Anterior cingulate cortex (tissue), 58 donors: Measurements from ENCODE around the gene MRTFA.
"Not testable (repeated sequence)": the region's sequence is repeated elsewhere in the genome, so short reads cannot be mapped to it uniquely, and the experiment has no call there.

Experiments used
- DNase-seq, 58 donors: peaks; one replicate each; lab custom pipeline; 2025; lab: John Stamatoyannopoulos, UW

MRTFA gene

DNA sequence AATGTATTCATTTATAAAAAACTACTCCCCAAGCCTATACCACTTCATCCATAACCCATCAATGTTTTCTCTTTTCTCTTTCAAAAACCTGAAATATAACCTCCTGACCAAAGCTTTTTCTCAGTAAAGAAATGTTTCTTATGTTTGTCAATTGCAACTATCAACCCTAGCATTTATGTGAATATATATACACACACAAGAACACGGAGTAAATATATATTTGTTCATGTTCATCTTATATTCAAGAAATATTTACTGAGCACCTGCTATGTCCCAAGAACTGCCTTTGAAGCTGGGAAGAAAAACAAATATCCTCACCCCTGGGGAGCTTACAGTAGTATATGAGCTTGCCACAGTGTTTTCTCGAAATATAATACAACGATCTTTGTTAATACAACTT lies 3.5 kb downstream of the MRTFA start:
- no peak for DNase-seq

DNA sequence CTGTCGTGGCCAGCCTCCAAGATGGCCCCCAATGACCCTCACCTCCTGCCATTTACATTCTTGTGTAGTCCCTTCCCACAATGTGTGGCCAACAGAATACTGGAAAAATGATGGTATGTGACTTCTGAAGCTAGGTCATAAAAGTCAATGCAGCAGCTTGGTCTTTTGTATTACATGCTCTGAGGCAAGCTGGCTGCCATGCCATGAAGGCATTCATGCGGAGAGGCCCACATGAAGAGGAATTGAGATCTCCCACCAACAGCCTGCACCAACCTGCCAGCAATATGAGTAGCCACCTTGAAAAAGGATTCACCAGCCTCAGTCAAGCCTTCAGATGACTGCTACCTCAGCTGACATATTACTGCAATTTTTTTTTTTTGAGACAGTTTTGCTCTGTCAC lies 4.6 kb downstream of the MRTFA start:
- no peak for DNase-seq

DNA sequence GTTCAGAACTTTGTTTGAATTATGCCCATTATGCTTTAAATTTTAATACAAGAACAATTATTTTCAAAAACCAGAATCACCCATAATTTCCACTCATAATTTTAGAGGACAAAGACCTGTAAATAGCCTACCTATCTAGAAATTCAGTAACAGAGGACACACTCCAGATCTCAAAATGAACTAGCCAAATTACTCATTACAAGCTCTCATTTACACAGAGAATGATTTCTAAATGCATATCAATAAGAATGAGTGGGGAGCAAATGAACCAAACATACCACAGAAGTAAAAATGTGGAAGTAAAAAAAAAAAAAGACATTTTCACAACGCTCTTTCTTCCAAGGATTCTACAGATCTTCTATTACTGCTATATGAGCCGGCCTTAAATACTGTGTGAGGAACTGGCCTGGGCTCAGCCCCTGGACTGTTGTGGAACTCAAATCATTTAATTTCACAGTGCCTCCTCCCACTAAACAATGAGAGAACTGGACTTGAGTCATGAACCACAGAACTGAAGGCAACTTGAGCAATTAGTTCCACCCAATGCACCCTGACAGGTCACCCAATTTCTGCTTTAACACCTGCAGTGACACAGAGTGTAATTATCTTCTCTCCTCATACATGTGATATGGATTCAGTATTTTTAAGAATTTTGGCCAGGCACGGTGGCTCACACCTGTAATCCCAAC lies 8.0 kb downstream of the MRTFA start:
- DNase-seq, result no peak

DNA sequence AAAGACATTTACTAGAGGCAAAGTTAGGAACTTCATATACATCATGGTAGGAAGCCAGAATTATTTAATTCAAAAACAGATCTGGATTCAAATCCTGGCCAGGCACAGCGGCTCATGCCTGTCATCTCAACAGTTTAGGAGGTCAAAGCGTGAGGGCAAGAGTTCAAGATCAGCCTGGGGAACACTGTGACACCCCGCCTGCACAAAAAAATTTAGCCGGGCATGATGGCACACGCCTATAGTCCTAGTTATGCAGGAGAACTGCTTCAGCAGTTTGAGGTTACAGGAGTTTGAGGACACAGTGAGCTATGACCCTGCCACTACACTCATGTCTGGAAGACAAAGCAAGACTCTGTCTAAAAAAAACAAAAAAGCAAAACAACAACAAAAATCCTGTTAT lies 8.9 kb downstream of the MRTFA start:
- DNase-seq, result no peak

DNA sequence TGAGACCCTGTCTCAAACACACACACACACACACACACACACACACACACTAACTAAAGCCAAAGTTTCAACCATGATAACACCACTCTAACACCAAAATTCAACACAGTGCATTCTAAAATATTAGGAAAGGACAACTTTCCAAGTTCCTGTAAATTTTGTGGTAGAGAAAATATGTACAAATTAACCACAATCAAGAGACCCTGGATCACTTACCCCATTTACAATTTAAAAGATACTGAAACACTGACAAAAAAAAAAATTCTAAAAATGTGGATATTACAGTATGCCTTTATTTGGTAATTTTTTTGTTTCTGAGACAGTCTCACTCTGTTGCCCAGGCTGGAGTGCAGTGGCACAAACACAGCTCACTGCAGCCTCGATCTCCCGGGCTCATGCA lies 9.7 kb downstream of the MRTFA start:
- no peak for DNase-seq

DNA sequence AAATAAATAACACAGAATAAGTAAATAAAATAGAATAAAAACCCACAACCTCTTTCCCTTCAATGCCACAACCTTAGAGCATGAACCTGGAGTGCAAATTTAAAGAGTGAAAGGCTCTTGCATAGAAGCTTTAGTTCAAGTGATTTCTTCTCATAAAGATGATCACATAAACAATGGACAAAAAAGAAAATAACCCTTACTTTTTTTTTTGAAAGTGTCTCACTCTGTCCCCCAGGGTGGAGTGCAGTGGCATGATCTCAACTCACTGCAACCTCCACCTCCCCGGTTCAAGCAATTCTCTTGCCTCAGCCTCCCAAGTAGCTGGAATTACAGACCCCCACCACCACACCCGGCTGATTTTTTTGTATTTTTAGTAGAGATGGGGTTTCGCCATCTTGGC lies 10.7 kb downstream of the MRTFA start:
- not testable (repeated sequence) for DNase-seq

DNA sequence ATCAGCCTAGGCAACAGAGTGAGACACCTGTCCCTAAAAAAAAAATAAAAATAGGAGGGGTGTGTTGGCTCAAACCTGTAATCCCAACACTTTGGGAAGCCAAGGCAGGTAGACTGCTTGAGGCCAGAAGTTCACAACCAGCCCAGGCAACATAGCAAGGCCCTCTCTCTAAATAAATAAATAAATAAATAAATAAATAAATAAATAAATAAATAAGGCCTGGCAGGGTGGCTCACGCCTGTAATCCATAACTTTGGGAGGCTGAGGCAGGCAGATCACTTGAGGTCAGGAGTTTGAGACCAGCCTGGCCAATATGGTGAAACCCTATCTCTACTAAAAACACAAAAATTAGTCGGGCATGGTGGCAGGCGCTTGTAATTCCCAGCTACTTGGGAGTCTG lies 11.2 kb downstream of the MRTFA start:
- DNase-seq, result not testable (repeated sequence)

DNA sequence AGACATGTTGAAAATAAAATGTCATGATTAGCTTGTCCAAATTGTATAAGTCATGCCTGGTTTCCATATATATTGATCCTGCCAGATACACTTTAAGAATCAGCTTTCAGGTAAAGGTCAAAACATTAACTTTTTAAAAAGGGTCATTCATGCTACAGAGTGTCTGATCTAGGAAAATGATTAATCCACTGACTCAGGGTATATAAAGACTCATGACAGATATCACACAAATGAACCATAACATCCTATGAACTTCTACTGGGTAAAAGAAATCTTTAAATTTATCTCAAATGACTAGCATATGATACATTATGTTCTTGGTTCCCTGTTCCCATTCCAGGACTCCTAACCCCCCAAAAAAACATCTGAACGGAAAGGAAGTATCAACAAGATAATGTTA lies 11.7 kb downstream of the MRTFA start:
- no peak for DNase-seq

DNA sequence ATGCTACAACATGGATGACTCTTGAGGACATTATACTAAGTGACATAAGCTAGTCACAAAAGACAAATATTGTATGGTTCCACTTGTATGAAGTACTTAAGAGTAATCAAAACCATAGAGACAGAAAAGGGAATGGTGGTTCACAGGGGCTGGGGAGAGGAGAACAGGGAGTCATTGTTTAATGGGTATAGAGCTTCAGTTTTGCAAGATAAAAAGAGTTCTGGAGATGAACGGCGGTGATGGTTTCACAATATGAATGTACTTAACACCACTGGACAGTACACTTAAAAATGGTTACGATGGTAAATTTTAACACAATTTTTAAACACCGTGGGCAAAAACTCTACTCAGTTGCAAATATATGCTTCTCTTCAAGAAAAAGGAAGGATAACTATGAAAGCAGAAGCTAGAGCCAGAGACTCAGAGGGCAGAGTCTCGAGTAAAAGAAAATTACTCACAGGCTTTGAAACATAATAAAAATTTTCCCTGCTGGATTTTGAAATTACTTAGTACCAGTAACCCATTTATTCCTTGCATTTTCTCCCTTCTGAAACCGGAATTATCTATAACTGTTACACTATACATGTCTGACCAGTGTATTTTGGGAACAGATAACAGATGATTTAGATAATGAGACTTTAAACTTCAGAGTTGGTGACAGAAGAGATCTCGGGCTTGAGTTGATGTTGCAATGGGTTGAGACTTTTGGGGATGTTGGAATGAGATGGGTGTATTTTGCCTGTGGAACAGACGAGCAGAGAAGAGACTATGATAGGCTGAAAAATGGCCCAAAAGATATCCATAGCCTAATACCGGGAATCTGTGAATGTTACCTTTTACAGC lies 15.0 kb downstream of the MRTFA start:
- no peak for DNase-seq

DNA sequence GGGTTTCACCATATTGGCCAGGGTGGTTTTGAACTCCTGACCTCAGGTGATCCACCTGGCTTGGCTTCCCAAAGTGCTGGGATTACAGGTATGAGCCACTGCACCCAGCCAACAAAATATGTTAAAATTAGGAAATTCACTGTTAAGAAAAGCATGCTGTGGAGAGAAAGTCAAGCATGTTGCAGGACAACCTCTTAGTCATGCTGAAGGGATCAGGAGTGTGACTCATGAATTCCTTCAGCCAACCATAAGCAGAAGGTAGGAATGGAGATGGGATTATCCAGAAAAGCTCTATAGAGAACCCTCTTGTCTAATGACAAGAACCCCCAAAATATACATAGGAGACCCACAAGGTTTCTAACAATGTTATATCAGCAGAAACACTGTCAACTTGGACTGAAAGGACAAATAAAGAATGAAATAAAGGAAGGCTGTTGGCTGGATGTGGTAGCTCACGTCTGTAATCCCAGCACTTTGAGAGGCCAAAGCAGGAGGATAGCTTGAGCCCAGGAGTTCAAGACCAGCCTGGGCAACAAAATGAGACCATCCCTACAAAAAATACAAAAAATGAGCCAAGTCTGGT lies 16.0 kb downstream of the MRTFA start:
- no peak for DNase-seq

DNA sequence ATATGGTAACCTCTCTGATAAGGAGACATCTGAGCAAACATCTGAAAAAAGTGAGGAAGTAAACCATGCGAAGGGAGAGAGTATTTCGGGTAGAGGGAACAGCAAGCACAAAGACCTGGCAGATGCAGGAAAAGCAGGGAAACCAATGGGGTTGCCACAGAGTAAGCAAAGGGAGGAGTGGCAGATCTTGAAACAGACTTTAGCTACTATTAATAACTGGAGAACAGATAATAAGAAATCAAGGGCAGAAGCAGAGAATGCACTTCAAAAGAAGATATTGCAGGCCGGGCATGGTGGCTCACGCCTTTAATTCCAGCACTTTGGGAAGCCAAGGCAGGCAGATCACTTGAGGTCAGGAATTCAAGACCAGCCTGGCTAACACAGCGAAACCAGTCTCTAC lies 18.1 kb downstream of the MRTFA start:
- no peak for DNase-seq

DNA sequence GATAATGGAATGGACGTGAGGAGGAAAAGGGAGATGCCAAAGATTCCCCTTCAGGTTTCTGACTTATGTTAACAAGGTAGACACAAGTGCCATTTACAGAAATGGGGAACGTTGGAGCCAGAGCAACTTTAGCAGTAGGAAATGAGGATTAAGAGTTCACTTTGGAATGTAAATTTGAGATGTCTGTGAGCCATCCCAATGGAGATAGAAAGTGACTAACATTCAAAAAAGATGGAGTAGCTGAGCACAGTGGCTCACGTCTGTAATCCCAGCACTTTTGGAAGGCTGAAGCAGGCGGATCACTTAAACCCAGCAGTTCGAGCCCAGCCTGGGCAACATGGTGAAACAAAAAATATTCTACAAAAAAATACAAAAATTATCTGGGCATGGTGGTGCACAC lies 19.9 kb downstream of the MRTFA start:
- DNase-seq, result no peak

DNA sequence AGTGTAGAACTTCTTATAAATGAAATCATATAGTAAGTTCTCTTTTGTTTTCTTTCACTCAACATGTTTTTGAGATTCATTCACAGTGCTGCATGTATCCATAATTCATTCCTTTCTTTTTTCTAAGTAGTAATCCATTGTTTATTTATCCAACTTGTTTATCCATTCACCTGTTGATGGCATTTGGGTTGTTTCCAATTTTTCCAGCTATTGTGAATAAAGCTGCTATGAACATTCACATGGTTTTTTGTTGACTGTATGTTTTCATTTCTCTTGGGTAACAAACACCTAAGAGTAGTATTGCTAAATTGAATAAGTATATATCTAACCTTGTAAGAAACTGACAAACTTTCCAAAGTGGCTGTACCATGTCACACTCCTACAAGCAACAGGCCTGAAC lies 23.5 kb downstream of the MRTFA start:
- no peak for DNase-seq

DNA sequence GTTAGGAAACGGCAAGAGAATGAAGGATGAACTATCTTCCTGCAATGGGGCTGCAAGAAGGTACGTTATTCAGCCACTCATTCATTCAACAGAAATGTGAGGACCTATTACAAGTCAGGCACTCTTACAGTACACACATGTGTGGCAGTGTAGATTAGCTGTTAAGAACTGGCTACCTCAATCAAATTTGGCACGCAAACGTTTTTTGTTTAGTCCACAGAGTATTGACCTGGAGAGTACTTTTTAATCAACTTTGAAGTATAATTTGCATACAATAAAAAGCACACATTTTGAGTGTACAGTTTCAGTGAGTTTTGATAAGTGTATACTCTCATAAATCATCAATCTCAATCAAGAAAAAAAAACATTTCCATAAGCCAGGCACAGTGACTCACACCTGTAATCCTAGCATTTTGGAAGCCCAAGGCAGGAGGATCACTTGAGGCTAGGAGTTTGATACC lies 24.2 kb downstream of the MRTFA start:
- no peak for DNase-seq

DNA sequence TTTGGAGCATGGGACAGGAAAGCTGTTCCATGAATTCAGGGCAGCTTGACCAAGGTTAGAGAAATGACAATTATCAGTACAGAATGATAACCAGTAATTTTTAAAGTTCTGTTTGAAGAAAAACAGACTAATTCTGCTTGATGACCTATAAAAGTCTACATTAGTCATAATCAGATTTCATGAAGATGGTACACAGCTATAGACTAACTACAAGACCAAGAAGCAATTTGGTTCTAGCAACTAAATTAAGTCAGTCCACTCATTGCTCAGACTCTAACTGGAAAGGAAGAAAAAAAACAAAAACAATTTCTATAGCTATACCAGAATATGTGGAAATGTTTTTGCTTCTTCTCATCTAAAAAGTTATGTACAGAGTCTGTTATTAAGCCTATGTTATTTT lies 24.9 kb downstream of the MRTFA start:
- DNase-seq, result no peak

DNA sequence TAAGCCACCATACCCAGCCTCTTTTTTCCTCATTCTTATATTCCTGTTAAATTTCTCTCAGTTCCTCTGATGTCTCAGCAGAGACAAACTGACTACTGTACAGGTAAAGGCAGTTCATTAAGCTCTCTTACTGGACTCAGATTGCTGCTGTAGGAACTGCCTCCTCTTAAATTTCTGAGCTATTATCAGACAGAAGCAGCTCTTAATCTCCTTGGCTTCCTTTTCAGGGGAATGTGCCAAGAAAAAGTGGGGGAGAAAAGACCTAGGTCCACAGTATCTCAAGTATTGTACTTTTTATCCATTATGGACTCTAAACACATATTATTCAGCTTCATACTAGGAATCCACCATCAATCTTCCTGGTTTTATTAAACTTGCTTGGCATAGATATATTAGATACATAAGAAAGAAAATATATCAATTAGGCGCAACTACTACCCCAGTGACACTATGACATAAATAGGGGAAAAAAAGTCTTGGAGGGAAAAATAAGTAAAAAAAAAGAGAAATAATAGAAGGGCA lies 26.1 kb downstream of the MRTFA start:
- DNase-seq, result no peak

DNA sequence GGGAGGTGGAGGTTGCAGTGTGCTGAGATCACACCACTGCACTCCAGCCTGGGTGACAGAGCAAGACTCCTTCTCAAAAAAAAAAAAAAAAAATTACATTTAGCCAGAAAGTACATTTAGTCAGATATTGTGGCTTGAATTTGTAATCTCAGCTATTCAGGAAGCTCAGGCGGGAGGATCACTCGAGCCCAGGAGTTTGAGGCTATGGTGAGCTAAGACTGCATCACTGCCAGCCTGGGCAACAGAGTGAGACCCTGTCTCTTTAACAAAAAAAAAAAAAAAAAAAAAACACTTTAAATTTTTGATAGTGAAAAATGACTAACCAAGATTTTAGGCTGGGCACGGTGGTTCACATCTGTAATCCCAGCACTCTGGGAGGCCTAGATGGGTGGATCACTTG lies 27.3 kb downstream of the MRTFA start:
- no peak for DNase-seq

DNA sequence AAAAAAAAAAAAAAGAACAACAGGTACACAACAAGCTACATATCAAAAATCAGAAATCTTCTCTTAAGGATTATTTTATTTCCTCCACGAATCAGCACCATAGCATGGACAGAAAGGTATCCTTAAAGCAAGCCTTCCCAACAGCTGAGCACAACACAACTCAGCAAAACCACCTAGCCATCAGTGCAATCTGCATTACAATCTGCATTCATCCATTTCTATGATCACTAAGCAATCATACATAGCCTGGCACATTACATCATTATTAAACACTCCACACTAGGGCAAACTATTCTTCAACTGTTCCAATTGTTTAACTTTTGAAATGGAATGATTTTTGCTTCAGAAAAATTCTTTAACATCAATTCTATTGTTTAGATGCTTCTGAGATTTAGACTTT lies 29.0 kb downstream of the MRTFA start:
- no peak for DNase-seq

DNA sequence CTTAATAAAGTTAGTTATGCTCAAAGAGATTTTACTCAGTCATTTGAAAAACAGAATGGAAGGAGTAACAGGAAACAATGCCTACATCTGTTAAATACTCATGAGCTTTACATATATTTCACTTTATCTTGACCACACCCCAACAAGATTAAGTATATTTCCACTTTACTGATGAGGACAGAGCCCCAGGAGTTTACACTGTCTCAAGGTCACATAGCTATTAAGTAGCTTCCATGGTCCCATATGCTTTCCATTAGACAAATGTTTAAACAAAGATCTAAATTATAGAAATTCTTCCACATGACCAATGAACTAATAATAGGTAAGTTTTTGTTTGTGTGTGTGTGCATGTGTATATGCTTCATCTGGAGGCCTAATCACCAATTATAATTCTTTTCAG lies 30.2 kb downstream of the MRTFA start:
- no peak for DNase-seq

DNA sequence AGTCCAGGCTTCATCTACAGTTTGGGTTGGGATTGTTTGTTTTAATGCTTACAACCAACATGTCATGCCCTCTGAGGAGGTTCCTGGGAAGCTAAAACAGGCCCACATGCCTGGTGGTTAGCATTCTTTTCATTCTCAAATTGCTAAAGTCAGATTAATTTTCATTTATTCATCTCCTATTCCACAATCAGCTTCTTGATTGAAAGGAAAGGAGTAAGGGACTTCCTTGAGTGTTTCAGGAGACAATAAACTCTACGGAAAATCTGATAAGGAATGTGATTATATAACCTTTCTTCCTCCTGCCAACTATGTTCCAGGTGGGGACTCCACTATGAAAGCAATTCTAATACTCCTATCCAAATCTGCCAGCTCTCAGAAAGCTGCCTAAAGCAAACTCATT lies 30.8 kb downstream of the MRTFA start:
- DNase-seq, result no peak

DNA sequence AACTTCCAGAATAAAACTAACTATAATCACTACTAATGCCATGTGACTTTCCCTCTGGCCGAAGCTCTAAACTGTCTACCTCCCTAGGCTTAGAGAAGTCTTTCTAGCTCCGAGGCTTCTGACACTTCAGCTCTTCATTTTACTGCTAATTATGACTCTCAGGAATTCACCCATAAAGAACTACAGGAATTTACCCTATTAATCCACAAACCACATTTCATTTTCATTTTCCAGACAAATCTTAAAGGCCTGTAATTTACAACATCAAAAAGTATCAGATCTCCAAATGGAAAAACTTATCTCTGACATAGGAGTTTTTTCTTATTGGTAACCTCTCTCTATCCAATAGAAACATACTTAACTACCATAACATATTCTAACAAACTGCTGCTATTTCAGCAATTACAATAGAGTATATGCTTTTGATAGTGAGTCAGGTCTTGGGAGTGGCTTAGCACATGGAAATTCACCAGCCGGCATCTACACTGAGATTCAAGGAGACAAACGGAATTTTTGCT lies 33.4 kb downstream of the MRTFA start:
- no peak for DNase-seq
